ENCODE results near the gene HAGH.

HAGH gene

DNA sequence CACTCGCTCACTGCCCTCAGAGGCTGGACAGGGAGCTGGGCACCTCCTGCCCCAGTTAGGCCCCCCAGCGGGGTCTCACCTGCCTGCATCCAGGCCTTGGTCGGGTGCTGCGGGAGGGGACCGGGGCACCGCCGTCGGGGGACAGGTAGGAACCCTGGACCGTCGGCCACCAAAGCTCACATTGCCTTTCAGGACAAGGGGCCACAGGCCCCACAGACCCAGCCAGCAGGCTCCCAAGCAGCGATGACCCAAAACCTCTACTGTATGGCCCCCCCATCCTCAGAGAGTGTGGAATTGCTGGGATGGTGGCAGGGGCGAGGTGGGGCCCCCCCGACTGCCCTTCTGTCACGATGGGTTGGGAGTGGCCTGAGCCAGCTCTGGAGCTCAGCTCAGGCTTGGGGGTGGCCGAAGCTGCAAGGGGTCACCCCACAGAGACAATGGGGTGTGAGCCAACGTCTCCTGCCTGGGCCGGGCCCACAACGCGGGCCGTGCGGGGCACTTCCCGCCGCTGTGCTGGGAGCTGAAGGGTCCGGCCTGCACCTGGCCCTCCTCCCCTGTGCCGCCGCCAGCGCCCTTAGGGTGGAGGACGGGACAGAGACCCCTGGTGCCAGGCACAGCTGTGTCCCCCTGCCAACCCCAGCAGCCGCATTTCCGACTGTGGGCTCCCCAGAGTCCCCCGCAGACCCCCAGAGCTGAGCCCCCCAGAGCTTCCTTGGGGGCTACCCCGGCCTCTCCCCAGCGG lies 33.6 kb downstream of the HAGH start:
- intact Hi-C loops (cut with DNase I; ENCODE audit: low total_unique reads) = no loop called here
- no peak for DNase-seq
- peaks cover 0 to 3% (median 0%) of the 10 kb centered on the region in 3 donors for H3K9me3 ChIP-seq
- no peaks in the 10 kb centered on the region for H3K27me3 ChIP-seq
- peaks cover 5 to 50% (median 27%) of the 10 kb centered on the region in 3 donors for H3K36me3 ChIP-seq
- peaks cover 0 to 9% (median 0%) of the 10 kb centered on the region in 4 donors for H3K4me1 ChIP-seq
- TF ChIP-seq, protein P1, sequence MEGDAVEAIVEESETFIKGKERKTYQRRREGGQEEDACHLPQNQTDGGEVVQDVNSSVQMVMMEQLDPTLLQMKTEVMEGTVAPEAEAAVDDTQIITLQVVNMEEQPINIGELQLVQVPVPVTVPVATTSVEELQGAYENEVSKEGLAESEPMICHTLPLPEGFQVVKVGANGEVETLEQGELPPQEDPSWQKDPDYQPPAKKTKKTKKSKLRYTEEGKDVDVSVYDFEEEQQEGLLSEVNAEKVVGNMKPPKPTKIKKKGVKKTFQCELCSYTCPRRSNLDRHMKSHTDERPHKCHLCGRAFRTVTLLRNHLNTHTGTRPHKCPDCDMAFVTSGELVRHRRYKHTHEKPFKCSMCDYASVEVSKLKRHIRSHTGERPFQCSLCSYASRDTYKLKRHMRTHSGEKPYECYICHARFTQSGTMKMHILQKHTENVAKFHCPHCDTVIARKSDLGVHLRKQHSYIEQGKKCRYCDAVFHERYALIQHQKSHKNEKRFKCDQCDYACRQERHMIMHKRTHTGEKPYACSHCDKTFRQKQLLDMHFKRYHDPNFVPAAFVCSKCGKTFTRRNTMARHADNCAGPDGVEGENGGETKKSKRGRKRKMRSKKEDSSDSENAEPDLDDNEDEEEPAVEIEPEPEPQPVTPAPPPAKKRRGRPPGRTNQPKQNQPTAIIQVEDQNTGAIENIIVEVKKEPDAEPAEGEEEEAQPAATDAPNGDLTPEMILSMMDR (IDR thresholded peaks at IDR 0.05) = no peak
- no peak overlapping the region for H3K4me3 ChIP-seq
- H3K27ac ChIP-seq = no peak overlapping the region

DNA sequence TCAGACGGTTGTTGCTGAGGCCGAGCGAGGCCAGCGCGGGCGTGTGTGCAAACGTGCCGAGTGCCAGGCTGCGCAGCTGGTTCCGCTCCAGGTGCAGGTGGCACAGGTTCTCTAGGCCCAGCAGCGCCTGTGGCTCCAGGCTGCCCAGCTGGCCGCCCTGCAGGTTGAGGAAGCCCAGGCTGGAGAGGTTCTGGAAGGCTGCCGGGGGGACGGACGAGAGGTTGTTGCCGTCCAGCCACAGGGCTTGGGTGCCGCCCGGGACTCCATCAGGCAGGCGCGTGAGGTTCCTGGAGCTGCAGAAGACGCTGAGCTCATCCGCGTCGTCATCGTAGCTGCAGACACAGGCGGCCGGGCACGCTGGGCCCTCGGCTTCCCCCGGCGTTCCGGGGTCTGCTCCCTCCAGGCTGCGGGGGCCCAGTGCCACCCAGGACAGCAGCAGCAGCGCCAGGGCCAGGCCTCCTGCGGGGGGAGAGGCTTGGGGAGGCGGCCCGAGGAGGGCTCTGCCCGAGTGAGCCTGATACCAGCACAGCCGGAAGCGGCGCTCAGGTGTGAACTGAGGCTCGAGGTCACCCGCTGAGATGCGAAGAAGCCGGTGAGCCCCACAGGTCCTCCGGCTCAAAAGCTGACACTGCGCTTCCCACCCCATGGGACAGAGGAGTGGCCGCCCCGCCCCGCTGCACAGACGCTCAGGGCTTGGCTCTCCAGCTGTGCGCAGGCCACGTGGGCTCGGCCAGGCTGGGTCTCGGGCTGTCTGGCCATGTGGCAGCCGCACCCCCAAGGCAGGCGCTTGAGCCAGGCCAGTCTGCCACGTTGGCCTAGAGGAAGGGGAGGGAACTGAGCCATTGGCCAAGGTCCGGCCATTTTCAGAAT lies 34.4 kb downstream of the HAGH start:
- H3K4me3 ChIP-seq = no peak overlapping the region
- no peaks in the 10 kb centered on the region for H3K27me3 ChIP-seq
- peaks cover 7 to 58% (median 35%) of the 10 kb centered on the region in 3 donors for H3K36me3 ChIP-seq
- TF ChIP-seq, protein P1 (IDR thresholded peaks at IDR 0.05) = no peak
- peaks cover 0 to 13% (median 0%) of the 10 kb centered on the region in 4 donors for H3K4me1 ChIP-seq
- intact Hi-C loops (cut with DNase I; ENCODE audit: low total_unique reads) = no loop called here
- H3K27ac ChIP-seq = no peak overlapping the region
- DNase-seq = no peak
- no peaks in the 10 kb centered on the region for H3K9me3 ChIP-seq

DNA sequence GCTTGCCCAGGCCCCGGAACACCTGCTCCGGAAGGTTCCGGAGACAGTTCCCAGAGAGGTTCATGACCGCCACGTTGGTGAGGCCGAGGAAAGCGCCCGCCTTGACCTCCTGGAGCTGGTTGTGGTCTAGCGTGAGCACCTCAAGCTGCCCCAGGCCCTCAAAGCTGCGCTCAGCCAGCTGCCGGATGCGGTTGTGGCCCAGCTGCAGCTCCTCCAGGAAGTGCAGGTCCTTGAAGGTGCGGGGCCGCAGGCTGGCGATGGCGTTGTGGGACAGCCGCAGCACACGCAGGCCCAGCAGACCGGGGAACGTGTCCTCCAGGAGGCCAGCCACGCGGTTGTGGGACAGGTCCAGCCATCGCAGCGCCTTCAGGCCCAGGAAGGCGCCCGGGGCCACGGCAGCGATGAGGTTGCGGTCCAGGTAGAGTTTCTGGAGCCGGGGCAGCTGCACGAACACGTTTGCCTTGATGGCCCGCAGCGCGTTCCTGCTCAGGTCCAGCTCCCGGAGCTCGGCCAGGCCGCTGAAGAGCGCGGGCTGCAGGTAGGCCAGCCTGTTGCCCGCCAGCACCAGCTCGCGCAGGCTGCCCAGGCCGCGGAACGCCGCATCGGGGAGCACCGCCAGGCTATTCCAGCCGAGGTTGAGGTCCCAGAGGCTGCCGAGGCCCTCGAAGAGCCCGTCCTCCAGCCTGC lies 35.2 kb downstream of the HAGH start:
- no peaks in the 10 kb centered on the region for H3K9me3 ChIP-seq
- H3K27ac ChIP-seq = no peak overlapping the region
- peaks cover 15 to 66% (median 43%) of the 10 kb centered on the region in 3 donors for H3K36me3 ChIP-seq
- TF ChIP-seq, protein P1 (IDR thresholded peaks at IDR 0.05) = no peak
- no peaks in the 10 kb centered on the region for H3K27me3 ChIP-seq
- DNase-seq = no peak
- H3K4me3 ChIP-seq = no peak overlapping the region
- H3K4me1 ChIP-seq = peaks cover 0 to 20% (median 0%) of the 10 kb centered on the region in 4 donors
- intact Hi-C loops (cut with DNase I; ENCODE audit: low total_unique reads) = no loop called here

DNA sequence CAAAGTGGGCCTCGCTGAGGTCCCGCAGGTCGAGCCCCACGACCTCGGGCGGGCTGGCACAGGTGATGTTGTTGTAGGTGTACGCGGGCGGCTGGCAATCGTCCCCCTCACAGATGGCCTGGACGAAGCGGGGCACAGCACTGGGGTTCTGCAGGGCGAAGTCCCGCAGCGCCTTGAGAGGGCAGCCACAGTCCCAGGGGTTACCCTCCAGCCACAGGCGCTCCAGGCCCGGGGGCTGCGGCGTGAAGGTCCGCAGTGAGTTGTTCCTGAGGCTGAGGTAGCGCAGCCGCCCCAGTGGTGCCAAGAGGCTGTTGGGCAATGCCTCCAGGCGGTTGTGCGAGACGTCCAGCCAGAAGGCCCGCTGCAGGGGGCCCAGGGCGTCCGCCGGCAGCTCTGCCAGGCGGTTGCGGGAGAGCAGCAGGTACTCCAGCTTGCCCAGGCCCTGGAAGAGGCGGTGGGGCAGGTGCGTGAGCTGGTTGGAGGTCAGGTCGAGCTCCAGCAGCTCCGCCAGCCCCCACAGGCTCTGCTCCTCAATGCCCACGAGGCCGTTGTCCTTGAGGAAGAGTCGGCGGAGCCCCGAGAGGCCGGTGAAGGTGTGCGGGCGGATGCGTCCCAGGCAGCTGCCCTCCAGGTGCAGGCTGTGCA lies 35.9 kb downstream of the HAGH start:
- H3K4me3 ChIP-seq = no peak overlapping the region
- H3K27me3 ChIP-seq = no peaks in the 10 kb centered on the region
- peak in 1 of 2 donors; percentile 59 for DNase-seq
- H3K27ac ChIP-seq = no peak overlapping the region
- peaks cover 15 to 72% (median 44%) of the 10 kb centered on the region in 3 donors for H3K36me3 ChIP-seq
- H3K4me1 ChIP-seq = peaks cover 0 to 27% (median 2%) of the 10 kb centered on the region in 4 donors
- intact Hi-C loops (cut with DNase I; ENCODE audit: low total_unique reads) = no loop called here
- no peaks in the 10 kb centered on the region for H3K9me3 ChIP-seq
- TF ChIP-seq, protein P1 (IDR thresholded peaks at IDR 0.05) = no peak

DNA sequence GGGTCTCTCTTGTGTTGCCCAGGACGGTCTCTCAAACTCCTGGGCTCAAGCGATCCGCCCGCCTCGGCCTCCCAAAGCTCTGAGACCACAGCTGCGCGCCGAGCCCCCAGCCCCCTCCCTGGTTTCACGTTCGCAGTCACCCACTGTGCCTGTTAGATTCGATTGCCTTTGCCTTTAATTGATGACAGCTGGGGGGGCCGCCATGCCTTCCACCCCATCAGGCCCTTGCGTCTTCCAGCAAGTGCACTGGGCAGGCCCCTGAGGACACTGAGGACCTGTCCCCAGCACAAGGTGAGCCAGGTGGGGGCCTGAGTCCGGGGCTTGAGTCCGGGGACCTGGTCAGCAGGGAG lies 36.4 kb downstream of the HAGH start:
- no peak overlapping the region for H3K4me3 ChIP-seq
- no peak for DNase-seq
- no peak overlapping the region for H3K27ac ChIP-seq
- no peaks in the 10 kb centered on the region for H3K27me3 ChIP-seq
- peaks cover 15 to 77% (median 44%) of the 10 kb centered on the region in 3 donors for H3K36me3 ChIP-seq
- peaks cover 0 to 32% (median 5%) of the 10 kb centered on the region in 4 donors for H3K4me1 ChIP-seq
- TF ChIP-seq, protein P1 (IDR thresholded peaks at IDR 0.05) = no peak
- no peaks in the 10 kb centered on the region for H3K9me3 ChIP-seq
- intact Hi-C loops (cut with DNase I; ENCODE audit: low total_unique reads) = no loop called here
